ENCODE data around the gene PLCG2.

GRCh38 chr16:81797443-81797842 lies 18.4 kb downstream of the PLCG2 start:
- TF ChIP-seq CTCF (IDR thresholded peaks at IDR 0.05), result no peak
- TF ChIP-seq POLR2A (IDR thresholded peaks at IDR 0.05), result no peak
